ENCODE results near the gene NUP85. TPM values are rescaled to one million over a fixed set of nuclear protein-coding genes. Genes with fewer than 3 reads are reported as not detected.
A peak's percentile ranks its signal among the peaks of the same experiment; 100 is the strongest.

Gene NUP85
- total RNA-seq, 1 donor from 2014 or later: 126 TPM

GRCh38 chr17:75227729-75228128 is 22.2 kb downstream of the NUP85 start:
- Mint-ChIP-seq H3K4me3 (no peak overlapping the region), H3K36me3 (ENCODE audit: low read depth) (peaks cover 4% of the 10 kb centered on the region), H3K9me3 (no peaks in the 10 kb centered on the region), H3K27ac (ENCODE audit: unreplicated experiment) (peak overlapping the region; percentile 67), H3K4me1 (no peaks in the 10 kb centered on the region), H3K27me3 (ENCODE audit: low read depth) (no peaks in the 10 kb centered on the region)
- TF ChIP-seq CTCF (conservative IDR thresholded peaks at IDR 0.05): no peak
- no peak for DNase-seq (ENCODE audit: low read depth, low spot score)

- Mint-ChIP-seq H3K27me3 (ENCODE audit: low read depth) (no peaks in the 10 kb centered on the region), H3K27ac (ENCODE audit: unreplicated experiment) (no peak overlapping the region), H3K4me3 (no peak overlapping the region), H3K36me3 (ENCODE audit: low read depth) (peaks cover 7% of the 10 kb centered on the region), H3K9me3 (no peaks in the 10 kb centered on the region), H3K4me1 (no peaks in the 10 kb centered on the region)
- no peak for TF ChIP-seq CTCF (conservative IDR thresholded peaks at IDR 0.05)
- no peak for DNase-seq (ENCODE audit: low read depth, low spot score)
These were observed 22.8 kb downstream of the NUP85 start for GRCh38 chr17:75228305-75228704.

DNA sequence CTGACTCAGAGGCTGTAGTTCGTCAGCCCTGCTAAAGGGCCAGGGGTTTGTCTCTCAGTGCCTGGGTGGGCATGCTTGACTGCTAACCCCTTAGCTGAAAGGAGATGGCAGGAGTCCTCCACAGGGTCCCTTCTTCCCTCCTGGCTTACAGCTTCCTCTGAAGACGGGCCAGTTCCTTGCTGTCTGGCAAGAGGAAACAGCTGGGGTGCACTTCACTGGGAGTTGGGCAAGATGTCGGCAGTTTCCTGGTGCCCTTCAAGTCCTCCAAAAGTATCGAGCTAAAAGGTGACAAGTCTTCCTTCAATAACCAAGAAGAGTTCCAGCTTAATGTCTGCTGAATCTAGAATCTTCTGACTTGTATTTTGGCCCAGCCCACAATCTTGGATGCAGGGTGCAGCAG is 23.4 kb downstream of the NUP85 start:
- no peaks in the 10 kb centered on the region for H3K27me3 Mint-ChIP-seq (ENCODE audit: low read depth)
- peaks cover 7% of the 10 kb centered on the region for H3K36me3 Mint-ChIP-seq (ENCODE audit: low read depth)
- no peak overlapping the region for H3K4me3 Mint-ChIP-seq
- no peak for TF ChIP-seq CTCF (conservative IDR thresholded peaks at IDR 0.05)
- no peaks in the 10 kb centered on the region for H3K4me1 Mint-ChIP-seq
- H3K27ac Mint-ChIP-seq (ENCODE audit: unreplicated experiment): no peak overlapping the region
- no peak for DNase-seq (ENCODE audit: low read depth, low spot score)
- no peaks in the 10 kb centered on the region for H3K9me3 Mint-ChIP-seq

- H3K36me3 Mint-ChIP-seq (ENCODE audit: low read depth): peaks cover 7% of the 10 kb centered on the region
- TF ChIP-seq CTCF (conservative IDR thresholded peaks at IDR 0.05): no peak
- no peaks in the 10 kb centered on the region for H3K4me1 Mint-ChIP-seq
- H3K27ac Mint-ChIP-seq (ENCODE audit: unreplicated experiment): no peak overlapping the region
- no peak overlapping the region for H3K4me3 Mint-ChIP-seq
- no peaks in the 10 kb centered on the region for H3K9me3 Mint-ChIP-seq
- no peaks in the 10 kb centered on the region for H3K27me3 Mint-ChIP-seq (ENCODE audit: low read depth)
- no peak for DNase-seq (ENCODE audit: low read depth, low spot score)
These were observed 25.6 kb downstream of the NUP85 start for GRCh38 chr17:75231071-75231470.

DNA sequence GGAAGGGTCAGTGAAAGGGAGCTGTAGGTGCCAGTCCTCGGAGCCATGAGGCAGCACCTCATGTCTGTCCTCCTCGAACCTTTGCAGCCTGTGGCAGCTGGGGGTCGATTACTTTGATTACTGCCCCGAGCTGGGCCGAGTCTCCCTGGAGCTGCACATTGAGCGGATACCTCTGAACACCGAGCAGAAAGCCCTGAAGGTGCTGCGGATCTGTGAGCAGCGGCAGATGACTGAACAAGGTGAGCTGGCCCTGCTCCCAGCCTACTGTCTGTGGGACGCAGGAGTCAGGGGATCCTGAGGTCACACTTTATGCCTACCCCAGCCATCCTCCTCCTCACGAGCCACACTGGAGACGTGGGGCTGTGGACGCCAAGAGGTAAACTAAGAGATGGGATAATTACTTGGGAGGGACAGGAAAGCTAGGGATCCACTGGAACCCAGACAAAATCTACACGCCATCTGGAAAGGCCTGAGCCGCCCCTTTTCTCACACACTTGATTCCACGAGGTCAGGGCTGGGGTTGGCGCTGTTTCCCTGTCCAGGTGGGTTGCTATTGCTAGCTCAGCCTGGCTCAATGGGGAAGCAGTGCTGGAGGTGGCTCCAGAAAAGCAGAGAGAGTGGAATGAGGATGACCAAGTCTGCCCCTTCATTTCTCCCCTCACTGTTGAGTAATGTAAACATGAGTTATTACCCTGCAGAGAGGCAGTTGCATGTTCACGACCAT is 26.4 kb downstream of the NUP85 start:
- H3K4me3 Mint-ChIP-seq: no peak overlapping the region
- H3K36me3 Mint-ChIP-seq (ENCODE audit: low read depth): peaks cover 7% of the 10 kb centered on the region
- no peaks in the 10 kb centered on the region for H3K4me1 Mint-ChIP-seq
- H3K9me3 Mint-ChIP-seq: no peaks in the 10 kb centered on the region
- TF ChIP-seq CTCF (conservative IDR thresholded peaks at IDR 0.05): no peak
- no peak for DNase-seq (ENCODE audit: low read depth, low spot score)
- no peak overlapping the region for H3K27ac Mint-ChIP-seq (ENCODE audit: unreplicated experiment)
- H3K27me3 Mint-ChIP-seq (ENCODE audit: low read depth): no peaks in the 10 kb centered on the region

Data from neural crest cell (in vitro differentiated cells).